GM21717 (cell line): ENCODE data around the gene ZFYVE1.

ENCODE experiments used
- ATAC-seq: cut with Tn5 transposase; IDR thresholded peaks from one replicate; pipeline ENCODE4 v1.9.1; 2021; ENCODE audit warnings: mild to moderate bottlenecking, moderate library complexity; ENCODE audit not compliant: unreplicated experiment

Gene ZFYVE1

GRCh38 chr14:72925815-72926291, 101.1 kb downstream of the ZFYVE1 start:
- ATAC-seq: no peak

DNA sequence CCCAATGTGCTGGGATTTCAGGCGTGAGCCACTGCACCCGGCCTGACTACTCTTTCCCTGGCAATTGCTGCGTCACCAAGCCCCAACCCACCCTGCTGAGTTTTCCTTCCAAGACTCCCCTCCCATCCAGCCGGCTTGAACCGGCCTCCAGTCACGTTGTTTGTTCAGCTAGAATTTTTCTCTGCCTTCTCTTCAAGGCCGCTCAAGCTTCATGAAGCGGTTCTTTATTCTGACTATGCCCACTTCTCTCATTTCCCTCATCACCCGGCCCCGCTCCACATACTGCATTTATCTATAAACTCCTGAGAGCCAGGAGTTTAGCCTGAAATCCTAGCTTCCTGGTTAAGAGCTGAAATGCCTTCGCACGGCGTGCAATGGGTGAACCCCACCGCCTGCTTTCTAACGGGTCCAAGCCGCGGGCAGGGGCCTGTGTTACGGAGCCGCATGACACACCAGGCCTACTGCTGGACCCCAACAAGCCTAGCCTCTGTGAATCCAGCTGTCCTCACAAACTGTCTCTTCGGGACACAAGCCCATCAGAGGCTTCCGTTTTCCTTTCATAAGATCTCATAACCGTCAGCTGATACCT, 101.6 kb downstream of the ZFYVE1 start:
- no peak for ATAC-seq

- no peak for ATAC-seq
Measured at GRCh38 chr14:72924337-72924736, 102.6 kb downstream of the ZFYVE1 start.

DNA sequence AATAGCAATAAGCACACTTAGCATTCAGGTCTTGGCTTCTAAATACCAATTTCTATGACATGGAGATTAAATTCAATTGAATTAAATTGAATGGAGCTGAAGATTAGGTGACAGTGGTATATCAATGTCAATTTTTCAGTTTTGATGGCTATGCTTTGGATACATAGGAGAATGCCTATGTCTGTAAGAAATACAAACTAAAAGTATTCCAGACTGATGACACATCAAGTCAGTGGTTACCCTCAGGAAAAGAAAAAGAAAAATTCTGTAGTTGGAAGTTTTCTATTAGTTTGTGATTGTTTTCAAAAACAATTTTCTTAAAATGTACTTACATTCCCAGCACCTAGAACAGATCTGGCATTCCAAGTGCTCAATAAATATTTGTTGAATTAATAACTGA, 105.5 kb downstream of the ZFYVE1 start:
- ATAC-seq: no peak

DNA sequence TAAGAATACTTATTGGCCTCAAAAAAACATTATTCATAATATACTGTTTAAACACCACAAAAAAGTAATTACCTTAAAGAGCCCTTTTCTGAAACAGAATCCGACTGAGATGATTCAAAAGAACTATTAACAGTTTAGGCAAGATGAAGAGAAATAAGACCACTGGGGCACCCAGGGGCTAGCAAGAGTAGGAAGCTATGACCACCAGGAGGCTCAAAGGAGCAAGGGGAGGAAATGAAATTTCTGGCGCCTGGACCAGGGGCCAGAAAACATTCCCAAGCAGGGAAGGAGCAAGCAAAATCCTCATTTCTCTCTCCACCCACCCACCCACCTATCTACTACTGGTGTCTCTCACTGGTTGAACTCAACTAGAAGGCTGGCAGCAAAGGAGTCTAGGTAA, 106.9 kb downstream of the ZFYVE1 start:
- no peak for ATAC-seq
